D721Med (cell line): ENCODE data around the gene CDC42BPG.

Experiments used
- DNase-seq: peaks from one replicate; pipeline ENCODE4 v3.0.0; 2011; ENCODE audit warnings: low spot score; ENCODE audit not compliant: insufficient read length
- FAIRE-seq: peaks from 2 replicates; lab custom pipeline; 2011; peaks lifted over from hg19 to GRCh38; lab: Jason Lieb, UNC
- CTCF ChIP-seq: IDR thresholded peaks from 2 replicates; pipeline ENCODE4 v1.5.1; 2012; ENCODE audit warnings: mild to moderate bottlenecking, control low read depth; ENCODE audit not compliant: insufficient read depth; ENCODE audit errors: missing control alignments

Gene CDC42BPG

GRCh38 chr11:64801158-64801464 is 43.3 kb downstream of the CDC42BPG start:
- no peak for TF ChIP-seq CTCF
- FAIRE-seq (no peak), DNase-seq (no peak)

GRCh38 chr11:64800303-64801157 is 43.9 kb downstream of the CDC42BPG start:
- DNase-seq (no peak), FAIRE-seq (no peak)
- TF ChIP-seq CTCF, result no peak

- TF ChIP-seq CTCF, result no peak
- no peak for FAIRE-seq
- no peak for DNase-seq
Measured at GRCh38 chr11:64799623-64800302, 44.7 kb downstream of the CDC42BPG start.

GRCh38 chr11:64799256-64799622 is 45.2 kb downstream of the CDC42BPG start:
- FAIRE-seq (no peak), DNase-seq (no peak)
- TF ChIP-seq CTCF, result no peak

GRCh38 chr11:64796757-64797541 is 47.5 kb downstream of the CDC42BPG start:
- FAIRE-seq (no peak), DNase-seq (no peak)
- no peak for TF ChIP-seq CTCF

- TF ChIP-seq CTCF, result no peak
- FAIRE-seq (no peak), DNase-seq (no peak)
Measured at GRCh38 chr11:64796047-64796756, 48.3 kb downstream of the CDC42BPG start.
